Measurements from ENCODE around the gene CCDC33. TPM values are rescaled to one million over a fixed set of nuclear protein-coding genes. Genes with fewer than 3 reads are reported as not detected.

The CCDC33 gene
- total and polyA plus RNA-seq, 10 donors = 0.08 TPM; not detected in 9

GRCh38 chr15:74303741-74304309 lies 67.7 kb downstream of the CCDC33 start:
- TF ChIP-seq CTCF (IDR thresholded peaks at IDR 0.05 in 8 of 11, conservative IDR thresholded peaks at IDR 0.05 in 3 of 11) (no peak), POLR2AphosphoS5 (IDR thresholded peaks at IDR 0.05) (no peak), POLR2A (IDR thresholded peaks at IDR 0.05) (no peak)
- Histone ChIP-seq H3K9me3 (no peaks in the 10 kb centered on the region), H3K27ac (no peak overlapping the region), H3K27me3 (replicated peaks in 1 of 7) (peaks cover 0 to 86% (median 0%) of the 10 kb centered on the region in 7 donors), H3K4me1 (peaks cover 0 to 26% (median 10%) of the 10 kb centered on the region in 6 donors), H3K36me3 (no peaks in the 10 kb centered on the region), H3K4me3 (no peak overlapping the region)
- DNase-seq = no peak
- WGBS, 5 donors = 38 to 45% (median 41%) methylated on average over 6 of the region's 6 CpGs
- intact Hi-C loops (cut with DNase I; ENCODE audit: low total_unique reads) = no loop called here

- Histone ChIP-seq H3K36me3 (no peaks in the 10 kb centered on the region), H3K27ac (no peak overlapping the region), H3K4me1 (peaks cover 0 to 26% (median 10%) of the 10 kb centered on the region in 6 donors), H3K27me3 (replicated peaks in 1 of 7) (peaks cover 0 to 91% (median 0%) of the 10 kb centered on the region in 7 donors), H3K9me3 (no peaks in the 10 kb centered on the region), H3K4me3 (no peak overlapping the region)
- DNase-seq = no peak
- WGBS, 5 donors = 68 to 80% (median 76%) methylated on average over 12 of the region's 12 CpGs
- TF ChIP-seq CTCF (IDR thresholded peaks at IDR 0.05 in 8 of 11, conservative IDR thresholded peaks at IDR 0.05 in 3 of 11) = no peak
- no peak for TF ChIP-seq POLR2AphosphoS5 (IDR thresholded peaks at IDR 0.05)
- TF ChIP-seq POLR2A (IDR thresholded peaks at IDR 0.05) = no peak
- intact Hi-C loops (cut with DNase I; ENCODE audit: low total_unique reads) = no loop called here
Measured at GRCh38 chr15:74304431-74304830, 68.3 kb downstream of the CCDC33 start.

GRCh38 chr15:74305687-74306086 lies 69.6 kb downstream of the CCDC33 start:
- intact Hi-C loops (cut with DNase I; ENCODE audit: low total_unique reads) = loop anchor here (5.0 kb wide), 1 partner anchor 178 kb away; no protein-coding TSS in a partner anchor
- H3K36me3 ChIP-seq = no peaks in the 10 kb centered on the region
- peaks cover 0 to 26% (median 10%) of the 10 kb centered on the region in 6 donors for H3K4me1 ChIP-seq
- no peak overlapping the region for H3K4me3 ChIP-seq
- WGBS, 5 donors = 62 to 88% (median 79%) methylated on average over 7 of the region's 7 CpGs
- H3K27ac ChIP-seq = no peak overlapping the region
- H3K9me3 ChIP-seq = no peaks in the 10 kb centered on the region
- TF ChIP-seq POLR2A (IDR thresholded peaks at IDR 0.05) (no peak), POLR2AphosphoS5 (IDR thresholded peaks at IDR 0.05) (no peak), CTCF (IDR thresholded peaks at IDR 0.05 in 8 of 11, conservative IDR thresholded peaks at IDR 0.05 in 3 of 11) (no peak)
- peaks cover 0 to 79% (median 0%) of the 10 kb centered on the region in 7 donors for H3K27me3 ChIP-seq (replicated peaks in 1 of 7)
- DNase-seq = no peak

- 76 to 82% (median 77%) methylated on average over 10 of the region's 10 CpGs for WGBS, 5 donors
- TF ChIP-seq CTCF (IDR thresholded peaks at IDR 0.05 in 8 of 11, conservative IDR thresholded peaks at IDR 0.05 in 3 of 11) (no peak), POLR2A (IDR thresholded peaks at IDR 0.05) (no peak), POLR2AphosphoS5 (IDR thresholded peaks at IDR 0.05) (no peak)
- H3K4me1 ChIP-seq = peaks cover 0 to 26% (median 10%) of the 10 kb centered on the region in 6 donors
- H3K9me3 ChIP-seq = no peaks in the 10 kb centered on the region
- intact Hi-C loops (cut with DNase I; ENCODE audit: low total_unique reads) = loop anchor here (5.0 kb wide), 1 partner anchor 179 kb away; no protein-coding TSS in a partner anchor
- H3K27ac ChIP-seq = no peak overlapping the region
- H3K36me3 ChIP-seq = no peaks in the 10 kb centered on the region
- no peak for DNase-seq
- H3K4me3 ChIP-seq = no peak overlapping the region
- peaks cover 0 to 67% (median 0%) of the 10 kb centered on the region in 7 donors for H3K27me3 ChIP-seq (replicated peaks in 1 of 7)
Measured at GRCh38 chr15:74306781-74307217, 70.7 kb downstream of the CCDC33 start.

All from spleen (tissue), 11 donors.